Stimulated activated CD8-positive, alpha-beta memory T cell treated with anti-CD3 and anti-CD28 coated beads, Interleukin-12 subunit alpha, Interleukin-12 subunit beta, amount 100 ng/mL, for 24 hours (primary cell): ENCODE results near the gene CD19.

ENCODE experiments used
- DNase-seq: peaks from one replicate; pipeline ENCODE4 v3.0.0-alpha.2; 2020; ENCODE audit errors: extremely low read depth

The CD19 gene

DNA sequence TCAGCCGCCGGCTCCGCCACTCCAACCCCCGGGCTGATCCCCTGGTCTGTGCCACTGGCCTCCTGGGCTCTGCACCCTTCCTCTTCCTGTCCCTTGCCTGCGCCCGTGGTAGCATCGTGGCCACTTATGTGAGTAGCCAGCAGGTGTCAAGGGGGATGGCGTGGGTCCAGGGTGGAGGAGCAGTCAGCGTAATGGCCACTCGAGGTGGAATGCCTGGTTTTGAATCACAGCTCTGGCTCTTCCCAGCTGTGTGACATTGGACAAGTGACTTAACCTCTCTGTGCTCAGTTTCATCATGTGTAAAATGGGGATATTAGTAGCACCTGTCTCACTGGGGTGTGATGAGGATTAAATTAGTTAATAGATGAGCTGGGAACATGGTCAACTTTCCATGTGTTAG lies 50.6 kb downstream of the CD19 start:
- no peak for DNase-seq

DNA sequence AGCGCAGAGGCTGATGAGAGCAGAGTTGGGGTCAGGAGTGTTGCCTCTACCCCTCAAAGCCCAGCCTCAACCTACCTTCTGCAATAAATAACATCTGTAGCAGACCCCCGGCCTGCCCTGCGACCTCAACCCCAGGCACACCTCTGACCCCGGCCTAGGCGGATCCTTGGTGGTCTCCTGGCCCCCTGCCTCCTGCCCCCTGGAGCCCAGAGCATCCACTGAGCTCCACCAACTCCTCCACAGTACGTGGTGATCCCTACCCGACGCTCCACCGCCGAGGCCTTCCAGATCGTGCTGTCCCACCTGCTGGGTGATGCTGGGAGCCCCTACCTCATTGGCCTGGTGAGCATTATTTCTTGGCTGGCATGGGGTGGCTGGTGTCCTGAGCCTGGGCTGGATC lies 51.2 kb downstream of the CD19 start:
- no peak for DNase-seq

DNA sequence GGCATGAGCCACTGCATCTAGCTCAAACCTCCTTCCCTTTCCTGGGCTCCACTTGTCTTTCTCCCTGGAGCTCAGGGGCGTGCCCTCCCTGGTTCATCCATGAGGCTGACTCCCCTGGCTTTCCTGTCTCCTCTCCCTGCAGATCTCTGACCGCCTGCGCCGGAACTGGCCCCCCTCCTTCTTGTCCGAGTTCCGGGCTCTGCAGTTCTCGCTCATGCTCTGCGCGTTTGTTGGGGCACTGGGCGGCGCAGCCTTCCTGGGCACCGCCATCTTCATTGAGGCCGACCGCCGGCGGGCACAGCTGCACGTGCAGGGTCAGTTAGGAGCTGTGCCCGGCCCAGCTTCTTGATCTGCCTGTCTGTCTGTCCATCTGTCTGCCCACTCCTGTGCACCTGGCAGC lies 51.9 kb downstream of the CD19 start:
- DNase-seq = no peak

DNA sequence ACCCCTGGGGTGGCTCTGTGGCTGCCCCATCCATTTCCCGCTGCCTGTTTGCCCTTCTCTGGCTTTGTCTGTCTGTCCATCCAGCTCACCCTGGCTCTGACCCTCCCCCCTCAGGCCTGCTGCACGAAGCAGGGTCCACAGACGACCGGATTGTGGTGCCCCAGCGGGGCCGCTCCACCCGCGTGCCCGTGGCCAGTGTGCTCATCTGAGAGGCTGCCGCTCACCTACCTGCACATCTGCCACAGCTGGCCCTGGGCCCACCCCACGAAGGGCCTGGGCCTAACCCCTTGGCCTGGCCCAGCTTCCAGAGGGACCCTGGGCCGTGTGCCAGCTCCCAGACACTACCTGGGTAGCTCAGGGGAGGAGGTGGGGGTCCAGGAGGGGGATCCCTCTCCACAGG lies 52.3 kb downstream of the CD19 start:
- no peak for DNase-seq

DNA sequence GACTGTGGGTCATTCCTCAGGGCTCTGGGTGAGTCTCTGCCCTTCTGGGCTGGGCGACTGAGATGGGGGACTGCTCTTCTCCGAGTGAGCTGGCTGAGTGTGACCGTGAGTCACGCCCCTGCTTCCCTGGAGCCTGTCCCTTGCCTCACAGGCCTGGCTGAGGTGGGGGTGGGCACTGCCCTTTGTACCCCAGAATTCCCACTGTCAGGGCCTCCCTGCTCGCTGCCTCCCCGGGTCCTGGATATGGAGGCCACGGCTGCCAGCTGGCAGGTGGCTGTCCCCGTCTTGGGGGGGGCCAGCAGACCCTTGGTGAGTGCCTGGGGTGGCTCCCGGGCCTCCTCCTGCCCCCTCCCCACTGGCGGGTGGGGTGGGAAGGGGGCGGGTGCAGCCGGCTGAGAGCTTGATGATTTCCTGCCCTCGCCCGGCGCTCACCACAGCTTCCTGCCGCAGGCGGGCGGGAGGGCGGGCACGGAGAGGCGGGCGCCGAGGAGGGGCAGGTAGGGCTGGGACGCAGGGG lies 52.9 kb downstream of the CD19 start, which contains the start of gene LAT:
Gene LAT (plus strand): TSS at position 434 of the 517 bp plus-strand sequence. CDS start 366 bp downstream, outside the sequence.
- DNase-seq = no peak

DNA sequence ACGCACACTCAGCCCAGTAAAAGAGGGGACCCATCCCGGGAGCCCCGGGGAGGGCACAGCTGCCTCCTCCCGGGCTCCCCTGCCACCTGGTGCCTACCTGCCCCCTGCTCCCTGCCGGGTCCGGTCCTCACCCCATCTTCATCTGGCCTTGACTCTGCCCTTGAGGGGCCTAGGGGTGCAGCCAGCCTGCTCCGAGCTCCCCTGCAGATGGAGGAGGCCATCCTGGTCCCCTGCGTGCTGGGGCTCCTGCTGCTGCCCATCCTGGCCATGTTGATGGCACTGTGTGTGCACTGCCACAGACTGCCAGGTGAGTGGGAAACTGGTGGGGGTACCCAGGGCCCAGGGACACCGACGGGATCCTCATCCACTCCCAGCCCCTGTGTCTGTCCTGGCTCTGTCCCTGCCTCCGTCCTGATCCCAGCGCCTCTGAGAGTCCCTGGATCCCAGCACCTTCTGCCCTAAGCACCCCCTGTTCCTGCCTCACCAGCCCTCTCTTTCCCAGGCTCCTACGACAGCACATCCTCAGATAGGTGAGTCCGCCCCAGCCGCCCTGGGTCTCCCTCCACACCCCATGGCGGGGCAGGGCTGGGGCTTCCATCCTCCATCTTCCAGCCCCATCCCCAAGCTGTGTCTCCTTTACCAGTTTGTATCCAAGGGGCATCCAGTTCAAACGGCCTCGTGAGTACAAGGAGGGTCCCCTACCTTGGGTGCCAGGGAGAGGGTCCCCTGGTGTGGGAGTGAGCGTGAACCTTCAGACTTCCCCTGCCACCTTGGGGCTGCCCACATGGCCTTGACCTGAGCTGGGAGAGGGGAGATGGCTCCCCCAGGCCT lies 53.7 kb downstream of the CD19 start:
- no peak for DNase-seq

DNA sequence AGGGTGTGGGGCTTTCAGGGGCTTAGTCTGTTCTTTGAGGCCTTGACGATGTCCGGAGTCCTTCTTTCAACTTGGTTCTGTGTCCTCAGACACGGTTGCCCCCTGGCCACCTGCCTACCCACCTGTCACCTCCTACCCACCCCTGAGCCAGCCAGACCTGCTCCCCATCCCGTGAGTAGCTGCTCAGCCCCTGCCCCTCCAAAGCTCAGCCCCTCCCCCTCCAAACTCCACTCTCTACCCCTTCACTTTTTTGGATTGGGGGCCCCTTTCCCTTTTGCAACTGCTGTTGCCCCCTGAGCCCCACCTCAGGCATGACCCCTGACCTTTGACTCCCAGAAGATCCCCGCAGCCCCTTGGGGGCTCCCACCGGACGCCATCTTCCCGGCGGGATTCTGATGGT lies 54.3 kb downstream of the CD19 start:
- DNase-seq = no peak

DNA sequence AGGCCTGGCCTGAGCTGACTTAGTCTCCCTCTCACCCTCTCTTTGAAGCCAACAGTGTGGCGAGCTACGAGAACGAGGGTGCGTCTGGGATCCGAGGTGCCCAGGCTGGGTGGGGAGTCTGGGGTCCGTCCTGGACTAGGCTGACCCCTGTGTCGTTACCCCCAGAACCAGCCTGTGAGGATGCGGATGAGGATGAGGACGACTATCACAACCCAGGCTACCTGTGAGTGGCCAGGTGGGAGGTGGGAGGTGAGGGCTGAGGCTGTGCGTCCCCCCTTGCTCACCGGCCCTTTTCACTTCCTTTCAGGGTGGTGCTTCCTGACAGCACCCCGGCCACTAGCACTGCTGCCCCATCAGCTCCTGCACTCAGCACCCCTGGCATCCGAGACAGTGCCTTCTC lies 54.7 kb downstream of the CD19 start:
- DNase-seq = no peak

DNA sequence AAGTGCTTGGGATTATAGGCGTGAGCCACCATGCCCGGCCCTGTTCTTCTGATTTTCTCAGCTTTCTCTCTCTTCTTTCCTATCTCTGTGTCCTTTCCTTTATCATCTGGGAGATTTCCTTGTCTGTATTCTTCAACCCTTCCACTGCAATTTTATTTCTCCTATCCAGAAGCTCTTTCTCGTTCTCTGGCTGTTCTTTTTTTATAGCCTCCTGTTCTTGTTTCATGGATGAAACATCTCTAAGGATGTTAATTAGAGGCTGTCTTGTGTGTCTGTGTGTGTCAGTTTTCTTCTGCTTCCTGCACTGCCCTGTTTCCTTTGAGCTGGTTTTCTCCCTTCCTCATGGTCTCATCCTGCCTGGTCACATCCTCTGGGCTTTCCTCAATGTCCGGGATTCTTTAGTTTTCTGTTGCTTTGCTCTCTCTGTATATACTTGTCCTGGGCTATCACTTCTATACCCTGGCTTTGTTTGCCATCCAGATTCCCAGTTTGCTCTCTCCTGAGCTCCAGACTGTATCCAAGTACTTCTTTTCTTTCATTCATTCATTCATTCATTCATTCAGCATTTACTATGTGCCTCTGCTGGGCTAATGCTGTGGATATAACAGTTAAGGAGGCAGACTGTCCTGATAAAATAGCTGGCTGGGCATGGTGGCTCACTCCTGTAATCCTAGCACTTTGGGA lies 55.5 kb downstream of the CD19 start:
- DNase-seq = no peak
